Measurements from ENCODE around the gene SCLT1. TPM values are rescaled to one million over a fixed set of nuclear protein-coding genes. Genes with fewer than 3 reads are reported as not detected.

SCLT1 gene
- total and polyA plus RNA-seq, 2 of the 8 experiments (the other 6 are each of a cell fraction or from before 2014, with no cell fraction given), result 4.8 to 13.1 TPM

- H3K56ac ChIP-seq (replicated peaks; ENCODE audit: insufficient read length, low read depth, low read length), result no peak overlapping the region
- no peaks in the 10 kb centered on the region for H3K23me2 ChIP-seq (ENCODE audit: low read depth, low read length)
- H3K9me3 ChIP-seq (ENCODE audit: insufficient read depth in 2 of 2, low read depth in 1 of 2, low read length in 1 of 2), result peaks cover 13 to 31% of the 10 kb centered on the region in 2 experiments; a peak in 3 of 4 replicates
- POLR2A ChIA-PET (ENCODE audit: partially characterized antibody), result no interaction called here
- H2BK20ac ChIP-seq (ENCODE audit: low read length), result no peak overlapping the region
- H2BK5ac ChIP-seq (ENCODE audit: low read depth, low read length), result no peak overlapping the region
- H2AK5ac ChIP-seq (ENCODE audit: low read depth, low read length), result no peak overlapping the region
- no peaks in the 10 kb centered on the region for H3K36me3 ChIP-seq (ENCODE audit: control insufficient read depth in 2 of 4, insufficient read depth in 4 of 4, low read length in 3 of 4)
- WGBS, 2 experiments (ENCODE audit: extremely low coverage in 1 of 2, insufficient coverage in 1 of 2, insufficient read length in 1 of 2, insufficient replicate concordance in 2 of 2, low coverage in 1 of 2, low lambda C conversion rate in 2 of 2, missing lambda C conversion rate in 1 of 2), result 87% methylated on average over 4 of the region's 4 CpGs; no CpG with 5 or more reads in 1 of the 2 experiments
- no peak overlapping the region for H2AFZ ChIP-seq (ENCODE audit: low read length)
- H2BK120ac ChIP-seq (replicated peaks; ENCODE audit: low read depth, low read length), result no peak overlapping the region
- CTCF ChIA-PET (ENCODE audit: partially characterized antibody), result no interaction called here
- no peak overlapping the region for H4K8ac ChIP-seq (ENCODE audit: extremely low read depth, insufficient read depth, low read length)
- no peak overlapping the region for H4K91ac ChIP-seq (replicated peaks; ENCODE audit: insufficient read length, low read length)
- no peak overlapping the region for H3K18ac ChIP-seq (ENCODE audit: extremely low read depth, low read length)
- no peaks in the 10 kb centered on the region for H3K27me3 ChIP-seq (replicated peaks in 1 of 4; ENCODE audit: control insufficient read depth in 3 of 4, extremely low read depth in 1 of 4, insufficient read depth in 3 of 4, low read length in 3 of 4)
- H3K4me3 ChIP-seq (ENCODE audit: extremely low read depth in 1 of 4, insufficient read depth in 2 of 4, low read depth in 3 of 4, low read length in 4 of 4), result no peak overlapping the region
- no peaks in the 10 kb centered on the region for H4K20me1 ChIP-seq (replicated peaks in 1 of 2; ENCODE audit: control insufficient read depth in 1 of 2, insufficient read depth in 2 of 2, low read length in 2 of 2)
- no peak overlapping the region for H3K14ac ChIP-seq (ENCODE audit: insufficient read length)
- no peak overlapping the region for H2BK15ac ChIP-seq (ENCODE audit: low read length)
- no peak for DNase-seq (ENCODE audit: low read depth in 1 of 2, low spot score in 2 of 2)
- H3K4ac ChIP-seq (replicated peaks; ENCODE audit: insufficient read length, low read depth, low read length), result no peak overlapping the region
- no peak overlapping the region for H2BK12ac ChIP-seq (ENCODE audit: low read depth, low read length)
- no peak for FAIRE-seq
- no peak for TF ChIP-seq POU5F1 (IDR thresholded peaks at IDR 0.05; ENCODE audit: low read depth, low read length)
- TF ChIP-seq CTBP2 (IDR thresholded peaks at IDR 0.05; ENCODE audit: borderline replicate concordance, insufficient read depth, insufficient read length, low read length), result no peak
- no peak for TF ChIP-seq SIRT6 (IDR thresholded peaks at IDR 0.05; ENCODE audit: low read length)
- no peak for TF ChIP-seq GABPA (IDR thresholded peaks at IDR 0.05; ENCODE audit: borderline replicate concordance, insufficient read depth, low read length)
- TF ChIP-seq ASH2L (IDR thresholded peaks at IDR 0.05; ENCODE audit: low read length), result no peak
- no peak for TF ChIP-seq KDM4A (IDR thresholded peaks at IDR 0.05; ENCODE audit: low read depth, low read length, severe bottlenecking)
- no peak for TF ChIP-seq RFX5 (IDR thresholded peaks at IDR 0.05; ENCODE audit: borderline replicate concordance, low read depth, low read length)
- TF ChIP-seq, protein P1, sequence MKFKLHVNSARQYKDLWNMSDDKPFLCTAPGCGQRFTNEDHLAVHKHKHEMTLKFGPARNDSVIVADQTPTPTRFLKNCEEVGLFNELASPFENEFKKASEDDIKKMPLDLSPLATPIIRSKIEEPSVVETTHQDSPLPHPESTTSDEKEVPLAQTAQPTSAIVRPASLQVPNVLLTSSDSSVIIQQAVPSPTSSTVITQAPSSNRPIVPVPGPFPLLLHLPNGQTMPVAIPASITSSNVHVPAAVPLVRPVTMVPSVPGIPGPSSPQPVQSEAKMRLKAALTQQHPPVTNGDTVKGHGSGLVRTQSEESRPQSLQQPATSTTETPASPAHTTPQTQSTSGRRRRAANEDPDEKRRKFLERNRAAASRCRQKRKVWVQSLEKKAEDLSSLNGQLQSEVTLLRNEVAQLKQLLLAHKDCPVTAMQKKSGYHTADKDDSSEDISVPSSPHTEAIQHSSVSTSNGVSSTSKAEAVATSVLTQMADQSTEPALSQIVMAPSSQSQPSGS (IDR thresholded peaks at IDR 0.05; ENCODE audit: low read length), result no peak
- no peak for TF ChIP-seq KDM1A (IDR thresholded peaks at IDR 0.05; ENCODE audit: borderline replicate concordance, low read length)
- TF ChIP-seq HDAC2 (IDR thresholded peaks at IDR 0.05; ENCODE audit: borderline replicate concordance in 1 of 2, low read depth in 2 of 2, low read length in 2 of 2), result no peak
- no peak for TF ChIP-seq SP1 (IDR thresholded peaks at IDR 0.05; ENCODE audit: low read depth, low read length)
- no peak overlapping the region for H3K23ac ChIP-seq (ENCODE audit: insufficient read length)
- no peak overlapping the region for H4K5ac ChIP-seq (ENCODE audit: insufficient read length, low read depth, low read length)
- H3K9ac ChIP-seq (replicated peaks in 1 of 4; ENCODE audit: extremely low read depth in 1 of 4, low read depth in 3 of 4, low read length in 3 of 4), result no peak overlapping the region
- H3K4me2 ChIP-seq (ENCODE audit: insufficient read depth in 1 of 2, low read depth in 2 of 2, low read length in 2 of 2), result no peak overlapping the region
- no peaks in the 10 kb centered on the region for H3K4me1 ChIP-seq (replicated peaks in 1 of 4; ENCODE audit: control insufficient read depth in 3 of 4, insufficient read depth in 4 of 4, low read length in 3 of 4)
- H3K79me1 ChIP-seq (ENCODE audit: low read depth, low read length), result no peaks in the 10 kb centered on the region
- H3K27ac ChIP-seq (ENCODE audit: low read depth, low read length), result no peak overlapping the region
- no peaks in the 10 kb centered on the region for H3K79me2 ChIP-seq (ENCODE audit: control insufficient read depth in 1 of 2, insufficient read depth in 2 of 2, low read length in 2 of 2)
Observed at GRCh38 chr4:129008096-129008495, 85.2 kb downstream of the SCLT1 start.

All from H1 (cell line).